Effector memory CD8-positive, alpha-beta T cell (primary cell): ENCODE results near the gene VPS35L.

Source experiments
- ATAC-seq: fragments of 150-1000 bp; cut with Tn5 transposase; replicated peaks from 2 replicates; pipeline ENCODE4 v1.10.0; 2021; ENCODE audit warnings: mild to moderate bottlenecking, moderate library complexity
- DNase-seq, 3 experiments: peaks; one replicate each; pipeline ENCODE4 v3.0.0; 2021
- H3K27ac Mint-ChIP-seq, 2 donors: one replicate each; pipeline ENCODE4 v1.8.0; 2022; ENCODE audit warnings: mild to moderate bottlenecking in 2 of 2, mixed read lengths in 2 of 2, moderate library complexity in 2 of 2
- H3K27me3 Mint-ChIP-seq, 2 donors: one replicate each; pipeline ENCODE4 v1.8.0; 2022; ENCODE audit warnings: mixed read lengths in 2 of 2
- H3K36me3 Mint-ChIP-seq: one replicate; pipeline ENCODE4 v1.8.0; 2022; ENCODE audit warnings: mild to moderate bottlenecking, moderate library complexity, mixed read lengths; ENCODE audit not compliant: insufficient read depth
- H3K4me1 Mint-ChIP-seq, 2 donors: one replicate each; pipeline ENCODE4 v1.8.0; 2022; ENCODE audit warnings: low read depth in 2 of 2, mixed read lengths in 2 of 2
- H3K4me3 Mint-ChIP-seq, 2 donors: one replicate each; pipeline ENCODE4 v1.8.0; 2022; ENCODE audit warnings: mild to moderate bottlenecking in 2 of 2, mixed read lengths in 2 of 2, moderate library complexity in 2 of 2
- H3K9me3 Mint-ChIP-seq, 2 donors: one replicate each; pipeline ENCODE4 v1.8.0; 2022; ENCODE audit warnings: mixed read lengths in 2 of 2

The VPS35L gene

DNA sequence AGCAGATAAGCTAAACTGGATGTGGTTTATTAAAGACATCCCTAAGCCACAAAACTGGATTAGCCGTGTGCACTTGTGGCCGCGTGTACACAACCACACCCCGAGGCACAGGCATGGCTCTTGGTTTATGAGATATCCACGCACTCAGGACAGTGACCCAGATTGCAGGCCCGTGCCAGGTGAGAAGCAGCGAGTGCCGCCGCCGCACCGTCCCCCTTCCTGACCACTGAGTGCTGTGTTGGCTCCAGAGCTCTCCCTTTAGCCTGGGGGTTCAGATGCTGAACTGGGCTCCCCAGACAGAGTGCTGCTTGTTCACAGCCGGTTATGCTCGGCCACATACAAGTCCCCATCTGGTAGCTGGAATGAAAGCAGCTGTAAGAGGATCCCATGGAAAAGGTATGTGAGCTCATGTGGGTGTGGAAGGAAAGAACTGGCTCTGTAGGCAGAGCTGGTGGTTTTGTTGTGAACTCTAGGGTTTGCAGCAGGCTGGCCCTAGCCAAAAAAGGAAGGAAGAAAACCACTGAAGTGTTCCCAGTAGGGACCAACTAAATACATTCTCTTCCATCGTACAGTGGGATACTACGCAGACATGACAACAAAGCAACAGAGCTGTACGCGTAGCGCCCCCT lies 133.0 kb downstream of the VPS35L start:
- peaks cover 6% of the 10 kb centered on the region for H3K36me3 Mint-ChIP-seq
- H3K27me3 Mint-ChIP-seq = no peaks in the 10 kb centered on the region
- ATAC-seq = peak; percentile 17
- no peaks in the 10 kb centered on the region for H3K9me3 Mint-ChIP-seq
- no peak for DNase-seq
- H3K27ac Mint-ChIP-seq = peak overlapping the region; percentile 76 to 79
- H3K4me1 Mint-ChIP-seq = peaks cover 15 to 29% of the 10 kb centered on the region in 2 donors
- H3K4me3 Mint-ChIP-seq = peak overlapping the region in 1 of 2 donors; percentile 56

DNA sequence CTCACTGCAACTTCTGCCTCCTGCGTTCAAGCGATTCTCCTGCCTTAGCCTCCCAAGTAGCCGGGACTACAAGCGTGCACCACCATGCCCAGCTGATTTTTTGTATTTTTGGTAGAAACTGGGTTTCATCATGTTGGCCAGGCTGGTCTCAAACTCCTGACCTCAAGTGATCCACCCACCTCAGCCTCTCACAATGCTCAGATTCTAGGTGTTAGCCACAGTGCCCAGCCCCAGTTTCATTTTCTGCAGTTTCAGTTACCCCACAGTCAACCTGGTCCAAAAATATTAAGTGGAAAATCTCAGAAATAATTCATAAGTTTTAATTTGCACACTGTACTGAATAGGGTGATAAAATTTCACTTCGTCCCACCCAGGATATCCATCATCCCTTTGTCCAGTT lies 133.8 kb downstream of the VPS35L start:
- ATAC-seq (peak; percentile 48), DNase-seq (no peak)
- H3K36me3 Mint-ChIP-seq = peaks cover 6% of the 10 kb centered on the region
- peak overlapping the region; percentile 26 to 56 for H3K4me3 Mint-ChIP-seq
- H3K27ac Mint-ChIP-seq = peak overlapping the region; percentile 67 to 76
- no peaks in the 10 kb centered on the region for H3K27me3 Mint-ChIP-seq
- no peaks in the 10 kb centered on the region for H3K9me3 Mint-ChIP-seq
- peaks cover 18 to 29% of the 10 kb centered on the region in 2 donors for H3K4me1 Mint-ChIP-seq

- no peaks in the 10 kb centered on the region for H3K9me3 Mint-ChIP-seq
- no peaks in the 10 kb centered on the region for H3K27me3 Mint-ChIP-seq
- no peak for DNase-seq
- H3K27ac Mint-ChIP-seq = peak overlapping the region; percentile 67 to 76
- peak overlapping the region in 1 of 2 donors; percentile 26 for H3K4me3 Mint-ChIP-seq
- H3K4me1 Mint-ChIP-seq = peaks cover 20 to 31% of the 10 kb centered on the region in 2 donors
- H3K36me3 Mint-ChIP-seq = peaks cover 6% of the 10 kb centered on the region
- no peak for ATAC-seq
Measured at GRCh38 chr16:19690196-19690595, 134.7 kb downstream of the VPS35L start.

DNA sequence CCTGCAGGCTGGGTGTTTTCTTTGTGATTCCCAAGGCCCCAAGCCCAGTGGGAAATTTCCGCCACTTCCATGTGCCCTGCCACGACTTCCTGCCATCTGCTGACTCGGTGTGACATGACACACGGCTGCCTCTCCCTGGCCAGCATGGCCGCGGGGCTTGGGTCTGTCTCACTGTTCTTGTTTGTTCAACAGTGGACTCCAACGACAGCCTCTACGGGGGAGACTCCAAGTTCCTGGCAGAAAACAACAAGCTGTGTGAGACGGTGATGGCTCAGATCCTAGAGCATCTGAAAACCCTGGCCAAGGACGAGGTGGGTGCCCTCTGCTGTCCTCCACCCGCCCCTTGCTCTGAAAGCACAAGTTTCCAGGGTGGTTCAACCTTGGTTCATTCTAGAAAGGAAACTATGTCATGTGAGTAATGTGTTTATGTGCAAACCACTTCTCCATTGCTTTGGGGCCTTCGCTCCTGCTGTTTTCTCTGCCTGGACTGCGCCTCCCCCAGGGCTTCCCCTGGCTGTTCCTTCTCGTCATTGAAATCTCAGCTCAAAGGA lies 135.7 kb downstream of the VPS35L start:
- no peaks in the 10 kb centered on the region for H3K27me3 Mint-ChIP-seq
- H3K9me3 Mint-ChIP-seq = no peaks in the 10 kb centered on the region
- no peak for ATAC-seq
- H3K36me3 Mint-ChIP-seq = peaks cover 6% of the 10 kb centered on the region
- H3K4me3 Mint-ChIP-seq = no peak overlapping the region
- no peak for DNase-seq
- peak overlapping the region in 1 of 2 donors; percentile 29 for H3K27ac Mint-ChIP-seq
- H3K4me1 Mint-ChIP-seq = peaks cover 27 to 36% of the 10 kb centered on the region in 2 donors

DNA sequence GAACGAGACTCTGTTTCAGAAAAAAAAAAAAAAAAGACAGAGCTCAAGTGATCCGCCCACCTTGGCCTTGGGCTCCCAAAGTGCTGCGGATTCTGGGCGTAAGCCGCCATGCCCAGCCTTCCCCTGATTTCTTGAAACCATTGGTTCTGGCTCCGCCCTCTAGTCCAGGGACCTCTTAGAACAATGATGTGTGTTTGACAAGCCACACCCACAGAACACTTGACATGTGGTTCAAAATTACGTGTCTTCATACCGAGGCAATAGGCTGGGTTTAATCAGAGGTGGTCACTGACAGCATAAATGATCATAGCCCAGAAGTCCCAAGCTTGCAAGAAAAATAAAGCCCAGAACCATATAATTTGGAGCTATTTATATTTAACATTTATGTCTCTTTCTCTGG lies 139.5 kb downstream of the VPS35L start:
- H3K4me1 Mint-ChIP-seq = peaks cover 39 to 46% of the 10 kb centered on the region in 2 donors
- H3K36me3 Mint-ChIP-seq = no peaks in the 10 kb centered on the region
- peak overlapping the region in 1 of 2 donors; percentile 35 for H3K4me3 Mint-ChIP-seq
- H3K9me3 Mint-ChIP-seq = no peaks in the 10 kb centered on the region
- ATAC-seq = no peak
- no peaks in the 10 kb centered on the region for H3K27me3 Mint-ChIP-seq
- DNase-seq = no peak
- H3K27ac Mint-ChIP-seq = no peak overlapping the region

GRCh38 chr16:19696328-19696727 lies 140.8 kb downstream of the VPS35L start:
- Mint-ChIP-seq H3K27ac (peak overlapping the region; percentile 86 to 89), H3K27me3 (no peaks in the 10 kb centered on the region), H3K9me3 (no peaks in the 10 kb centered on the region), H3K4me1 (peaks cover 36 to 39% of the 10 kb centered on the region in 2 donors), H3K4me3 (peak overlapping the region; percentile 57 to 65), H3K36me3 (peaks cover 5% of the 10 kb centered on the region)
- ATAC-seq = peak; percentile 52
- DNase-seq = peak; percentile 7 to 13 (median 9)

DNA sequence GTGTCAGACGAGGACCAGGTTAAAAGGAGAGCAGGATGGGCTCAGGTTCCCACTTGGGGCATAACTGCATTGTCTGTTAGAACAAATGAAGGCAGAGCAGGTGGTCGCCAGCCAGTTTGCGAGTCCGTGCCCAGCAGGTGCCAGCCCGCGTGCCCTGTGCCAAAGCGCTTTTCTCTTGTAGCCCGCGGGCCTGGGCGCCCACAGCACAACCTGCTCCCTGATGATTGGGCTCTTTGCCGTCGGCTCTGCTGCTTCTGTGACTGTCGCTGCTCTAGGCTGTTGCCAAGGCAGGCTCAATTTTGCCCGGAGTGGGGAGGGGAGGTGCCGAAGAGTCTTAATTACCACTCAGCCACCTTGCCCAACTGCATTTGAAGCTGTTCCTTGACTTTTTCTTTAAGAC lies 141.5 kb downstream of the VPS35L start:
- Mint-ChIP-seq H3K4me3 (peak overlapping the region; percentile 57 to 65), H3K36me3 (peaks cover 8% of the 10 kb centered on the region)
- ATAC-seq = no peak

DNA sequence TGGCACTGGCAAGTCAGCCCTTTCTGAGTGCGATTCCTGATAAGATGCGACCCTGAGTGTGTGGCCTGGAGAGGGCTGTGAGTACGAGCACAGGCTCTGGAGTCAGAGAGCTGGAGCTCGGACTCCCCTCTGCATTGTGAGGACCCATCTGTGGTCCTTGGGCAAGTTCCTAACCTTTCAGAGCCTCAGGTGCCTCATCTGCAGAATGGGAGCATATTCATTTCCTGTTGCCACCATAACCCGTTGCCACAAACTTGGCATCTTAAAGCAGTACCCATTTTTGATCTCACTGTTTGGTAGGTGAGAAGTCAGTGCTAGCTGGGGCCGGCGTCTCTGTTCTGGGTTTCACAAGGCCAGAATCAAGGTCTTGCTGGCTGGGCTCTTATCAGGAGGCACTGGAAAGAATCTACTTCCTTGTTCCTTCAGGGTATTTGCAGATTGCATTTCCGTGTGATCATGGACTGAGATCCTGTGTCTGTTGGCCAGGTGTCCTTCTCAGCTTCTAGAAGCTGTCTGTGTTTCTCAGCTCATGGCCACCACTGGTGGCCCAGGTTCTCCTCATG lies 142.3 kb downstream of the VPS35L start:
- peaks cover 11% of the 10 kb centered on the region for H3K36me3 Mint-ChIP-seq
- ATAC-seq (peak; percentile 58), DNase-seq (no peak)
- peak overlapping the region; percentile 86 to 96 for H3K27ac Mint-ChIP-seq
- H3K4me1 Mint-ChIP-seq = peaks cover 36 to 39% of the 10 kb centered on the region in 2 donors
- no peaks in the 10 kb centered on the region for H3K27me3 Mint-ChIP-seq
- H3K4me3 Mint-ChIP-seq = peak overlapping the region; percentile 31 to 65
- no peaks in the 10 kb centered on the region for H3K9me3 Mint-ChIP-seq

More for the DNA sequence above, 141.5 kb downstream of the VPS35L start:
- DNase-seq = no peak
- Mint-ChIP-seq H3K27ac (peak overlapping the region; percentile 86 to 89), H3K9me3 (no peaks in the 10 kb centered on the region), H3K27me3 (no peaks in the 10 kb centered on the region), H3K4me1 (peaks cover 36 to 39% of the 10 kb centered on the region in 2 donors)

DNA sequence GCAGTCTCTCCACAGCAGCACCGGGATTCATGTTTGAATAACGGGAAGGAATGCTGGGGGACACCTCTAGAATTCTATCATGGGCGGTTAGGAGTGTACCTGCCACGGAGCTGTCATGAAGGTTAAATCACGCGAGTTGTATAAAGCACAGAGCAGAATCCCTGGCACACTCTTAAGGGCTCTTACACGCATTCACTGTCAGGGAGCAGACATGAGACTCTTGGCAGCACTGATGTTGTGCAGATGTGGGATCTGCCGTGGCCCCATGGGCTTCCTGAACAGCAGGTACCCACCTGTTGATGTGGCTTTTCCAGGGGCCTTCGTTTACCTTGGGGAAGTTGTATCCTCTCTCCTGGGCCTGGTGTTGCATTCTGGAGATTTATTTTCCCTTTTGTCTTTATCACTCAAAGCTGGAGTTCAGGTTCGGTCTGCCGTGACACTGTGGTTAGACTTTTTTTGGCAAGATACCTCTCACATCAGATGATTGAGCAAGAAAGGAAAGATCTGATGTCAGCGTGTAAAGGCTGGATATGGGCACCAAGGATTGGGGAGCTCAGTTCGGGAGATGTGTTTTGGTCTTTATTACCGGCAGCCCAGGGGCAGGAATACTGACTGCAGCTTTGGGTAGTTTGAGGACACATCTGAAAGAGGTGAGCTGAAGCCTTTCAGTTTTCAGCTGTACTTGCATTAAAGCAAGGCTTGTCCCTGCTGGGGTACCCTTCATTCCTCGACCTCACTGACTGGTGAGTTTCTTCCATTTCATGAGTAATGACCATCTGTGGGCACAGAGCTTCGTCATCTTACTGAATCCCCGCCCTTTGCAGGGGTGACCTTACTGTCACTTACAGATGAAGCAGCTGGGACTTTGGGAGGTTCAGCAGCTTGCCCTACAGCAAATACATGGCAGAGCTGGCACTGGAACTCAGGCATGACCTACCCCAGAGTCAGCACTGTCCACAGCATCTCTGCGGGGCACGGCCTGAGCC lies 143.3 kb downstream of the VPS35L start:
- H3K36me3 Mint-ChIP-seq = peaks cover 17% of the 10 kb centered on the region
- no peak for DNase-seq
- H3K4me3 Mint-ChIP-seq = peak overlapping the region; percentile 31 to 65

DNA sequence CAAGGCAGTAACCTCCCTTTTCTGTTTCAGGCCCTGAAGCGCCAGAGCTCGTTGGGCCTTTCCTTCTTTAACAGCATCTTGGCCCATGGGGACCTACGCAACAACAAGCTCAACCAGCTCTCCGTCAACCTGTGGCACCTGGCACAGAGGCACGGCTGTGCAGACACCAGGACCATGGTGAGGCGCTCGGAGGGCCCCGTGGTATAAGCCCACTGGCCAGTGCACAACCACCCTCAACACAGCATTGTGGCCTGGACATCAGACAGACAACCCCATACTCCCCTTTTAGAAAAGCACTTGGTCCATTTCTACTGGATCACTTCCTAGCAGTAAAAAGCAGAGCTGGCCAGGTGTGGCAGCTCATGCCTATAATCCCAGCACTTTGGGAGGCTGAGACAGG lies 144.0 kb downstream of the VPS35L start:
- peaks cover 23% of the 10 kb centered on the region for H3K36me3 Mint-ChIP-seq

More for the DNA sequence above, 143.3 kb downstream of the VPS35L start:
- Mint-ChIP-seq H3K27ac (peak overlapping the region; percentile 86 to 96), H3K4me1 (peaks cover 36 to 39% of the 10 kb centered on the region in 2 donors), H3K9me3 (no peaks in the 10 kb centered on the region), H3K27me3 (no peaks in the 10 kb centered on the region)
- no peak for ATAC-seq

DNA sequence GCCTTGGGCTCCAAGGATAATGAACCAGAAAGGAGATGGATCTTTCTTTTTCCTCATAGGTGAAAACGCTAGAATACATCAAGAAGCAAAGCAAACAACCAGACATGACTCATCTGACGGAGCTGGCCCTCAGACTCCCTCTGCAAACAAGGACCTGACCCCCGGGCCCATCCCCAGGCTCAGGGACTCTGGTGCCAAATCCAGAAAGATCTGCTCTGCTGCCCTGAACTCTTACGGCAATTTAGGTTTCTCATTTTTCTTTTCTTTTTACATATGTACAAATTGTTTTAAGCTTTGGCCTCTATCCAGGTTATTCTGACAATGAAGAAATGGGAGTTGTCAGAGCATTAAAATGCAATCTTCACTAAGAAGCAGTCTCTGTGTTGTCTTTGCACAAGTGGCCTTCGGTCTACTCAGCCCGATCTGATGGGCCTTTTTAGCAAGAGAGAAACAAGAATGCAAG lies 144.8 kb downstream of the VPS35L start:
- Mint-ChIP-seq H3K4me3 (no peak overlapping the region), H3K27me3 (no peaks in the 10 kb centered on the region), H3K36me3 (peaks cover 31% of the 10 kb centered on the region), H3K27ac (peak overlapping the region in 1 of 2 donors; percentile 76), H3K9me3 (no peaks in the 10 kb centered on the region), H3K4me1 (peaks cover 30 to 37% of the 10 kb centered on the region in 2 donors)
- ATAC-seq (no peak), DNase-seq (no peak)

More for the DNA sequence above, 144.0 kb downstream of the VPS35L start:
- no peaks in the 10 kb centered on the region for H3K27me3 Mint-ChIP-seq
- H3K27ac Mint-ChIP-seq = no peak overlapping the region
- H3K9me3 Mint-ChIP-seq = no peaks in the 10 kb centered on the region
- H3K4me3 Mint-ChIP-seq = no peak overlapping the region
- no peak for DNase-seq
- H3K4me1 Mint-ChIP-seq = peaks cover 33 to 39% of the 10 kb centered on the region in 2 donors
- ATAC-seq = no peak

GRCh38 chr16:19701091-19701490 lies 145.6 kb downstream of the VPS35L start:
- Mint-ChIP-seq H3K4me3 (no peak overlapping the region), H3K27me3 (no peaks in the 10 kb centered on the region), H3K36me3 (peaks cover 37% of the 10 kb centered on the region), H3K27ac (no peak overlapping the region), H3K4me1 (peaks cover 26 to 33% of the 10 kb centered on the region in 2 donors), H3K9me3 (no peaks in the 10 kb centered on the region)
- ATAC-seq = no peak
- no peak for DNase-seq
